ENCODE measurements around the gene ADAMTS2.

The ADAMTS2 gene

GRCh38 chr5:179183481-179183880, 161.8 kb downstream of the ADAMTS2 start:
- POLR2A ChIA-PET: no interaction called here
- CTCF ChIA-PET: interaction anchor here (1.0 kb wide), 1 partner anchor 485 kb away, joined by 3 read pairs; no protein-coding TSS in a partner anchor
- DNase-seq (ENCODE audit: extremely low spot score): no peak
- no peak for TF ChIP-seq ARNT (IDR thresholded peaks at IDR 0.05)
- no peak for TF ChIP-seq FOXM1 (IDR thresholded peaks at IDR 0.05; ENCODE audit: borderline replicate concordance)
- no peak for TF ChIP-seq CTBP1 (IDR thresholded peaks at IDR 0.05; ENCODE audit: borderline replicate concordance)
- TF ChIP-seq ELF4 (IDR thresholded peaks at IDR 0.05): no peak
- no peak for TF ChIP-seq TARDBP (IDR thresholded peaks at IDR 0.05)

DNA sequence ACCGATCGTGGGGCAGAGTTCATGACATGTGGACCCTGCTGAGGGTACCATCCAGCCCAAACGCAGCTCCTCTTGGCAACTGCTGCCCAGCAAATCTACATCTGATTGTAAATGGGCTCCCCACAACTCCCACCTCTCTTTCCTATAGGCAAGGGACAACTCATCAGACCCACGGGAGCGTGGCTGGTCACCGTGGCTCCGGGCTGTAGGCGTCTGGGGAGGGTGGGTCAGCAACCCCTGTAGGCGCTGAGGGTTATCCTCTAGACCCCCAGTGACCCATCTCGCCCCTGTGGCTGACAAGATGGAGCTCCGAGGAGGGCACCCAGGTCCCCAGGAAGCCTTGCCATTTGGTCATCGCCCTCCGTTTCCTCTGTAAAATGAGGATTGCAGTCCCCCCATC, 162.7 kb downstream of the ADAMTS2 start:
- ChIA-PET CTCF (interaction anchor here (1.0 kb wide), 1 partner anchor 486 kb away, joined by 3 read pairs; no protein-coding TSS in a partner anchor), POLR2A (no interaction called here)
- no peak for TF ChIP-seq FOXK2 (IDR thresholded peaks at IDR 0.05)
- TF ChIP-seq BHLHE40 (IDR thresholded peaks at IDR 0.05; ENCODE audit: borderline replicate concordance): no peak
- no peak for TF ChIP-seq ZNF384 (IDR thresholded peaks at IDR 0.05)
- TF ChIP-seq FOXA1 (IDR thresholded peaks at IDR 0.05): no peak
- DNase-seq (ENCODE audit: extremely low spot score): no peak

- ChIA-PET POLR2A (no interaction called here), CTCF (interaction anchor here (0.8 kb wide), 1 partner anchor 488 kb away, joined by 4 read pairs; no protein-coding TSS in a partner anchor)
- TF ChIP-seq NFRKB (IDR thresholded peaks at IDR 0.05) (no peak), SP1 (IDR thresholded peaks at IDR 0.05) (no peak), TARDBP (IDR thresholded peaks at IDR 0.05) (no peak), LEF1 (IDR thresholded peaks at IDR 0.05; ENCODE audit: borderline replicate concordance) (no peak), L3MBTL2 (conservative IDR thresholded peaks at IDR 0.05) (no peak), HDGF (IDR thresholded peaks at IDR 0.05; ENCODE audit: borderline replicate concordance) (no peak)
- TF ChIP-seq, protein P1, sequence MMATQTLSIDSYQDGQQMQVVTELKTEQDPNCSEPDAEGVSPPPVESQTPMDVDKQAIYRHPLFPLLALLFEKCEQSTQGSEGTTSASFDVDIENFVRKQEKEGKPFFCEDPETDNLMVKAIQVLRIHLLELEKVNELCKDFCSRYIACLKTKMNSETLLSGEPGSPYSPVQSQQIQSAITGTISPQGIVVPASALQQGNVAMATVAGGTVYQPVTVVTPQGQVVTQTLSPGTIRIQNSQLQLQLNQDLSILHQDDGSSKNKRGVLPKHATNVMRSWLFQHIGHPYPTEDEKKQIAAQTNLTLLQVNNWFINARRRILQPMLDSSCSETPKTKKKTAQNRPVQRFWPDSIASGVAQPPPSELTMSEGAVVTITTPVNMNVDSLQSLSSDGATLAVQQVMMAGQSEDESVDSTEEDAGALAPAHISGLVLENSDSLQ (IDR thresholded peaks at IDR 0.05): no peak
- DNase-seq (ENCODE audit: extremely low spot score): no peak
Observed at GRCh38 chr5:179181988-179182387, 163.3 kb downstream of the ADAMTS2 start.

DNA sequence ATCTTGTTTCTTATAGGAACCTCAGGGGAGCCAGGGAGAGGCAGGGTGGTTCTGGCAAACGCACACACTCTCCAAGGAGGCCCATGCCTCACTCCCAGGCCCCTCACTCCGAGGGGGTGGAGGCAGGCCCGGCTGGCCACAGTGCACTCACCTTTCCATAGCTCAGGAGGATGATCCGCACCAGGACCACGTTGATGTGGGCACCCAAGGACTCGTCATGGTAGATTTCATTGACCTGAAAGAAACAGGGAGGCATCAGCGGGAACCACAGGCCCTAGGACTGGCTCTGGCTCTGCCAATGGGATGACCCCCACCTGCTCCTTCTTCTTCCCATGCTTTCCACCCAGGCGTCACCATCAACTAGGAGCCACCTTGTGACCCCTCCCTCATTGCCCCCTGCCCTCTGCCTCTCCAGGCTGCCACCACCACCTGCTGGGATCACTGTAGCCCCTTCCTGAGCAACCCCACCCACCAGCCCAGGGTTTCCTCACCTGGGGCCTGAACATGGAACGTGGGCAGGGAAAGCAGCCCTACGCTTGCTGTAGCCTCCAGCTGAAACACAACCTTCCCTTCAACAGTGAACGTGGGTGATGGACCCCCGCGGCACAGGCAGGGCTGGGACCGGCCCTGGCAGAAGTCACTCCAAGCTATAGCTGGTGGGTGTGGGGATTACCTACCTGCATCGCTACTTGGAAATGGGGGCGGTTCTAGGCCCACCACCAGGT, 164.2 kb downstream of the ADAMTS2 start:
- CTCF ChIA-PET: interaction anchor here (0.8 kb wide), 1 partner anchor 489 kb away, joined by 4 read pairs; no protein-coding TSS in a partner anchor
- POLR2A ChIA-PET: no interaction called here
- no peak for DNase-seq (ENCODE audit: extremely low spot score)
- TF ChIP-seq ZNF384 (IDR thresholded peaks at IDR 0.05) (no peak), TARDBP (IDR thresholded peaks at IDR 0.05) (no peak), BHLHE40 (IDR thresholded peaks at IDR 0.05; ENCODE audit: borderline replicate concordance) (no peak), HDGF (IDR thresholded peaks at IDR 0.05; ENCODE audit: borderline replicate concordance) (no peak), SP1 (IDR thresholded peaks at IDR 0.05) (no peak), NFRKB (IDR thresholded peaks at IDR 0.05) (no peak), FOXK2 (IDR thresholded peaks at IDR 0.05) (no peak), FOXM1 (IDR thresholded peaks at IDR 0.05; ENCODE audit: borderline replicate concordance) (no peak), ELF4 (IDR thresholded peaks at IDR 0.05) (no peak), FOXA1 (IDR thresholded peaks at IDR 0.05) (no peak), L3MBTL2 (conservative IDR thresholded peaks at IDR 0.05) (no peak), ARNT (IDR thresholded peaks at IDR 0.05) (no peak), LEF1 (IDR thresholded peaks at IDR 0.05; ENCODE audit: borderline replicate concordance) (no peak), SUZ12 (IDR thresholded peaks at IDR 0.05) (no peak), CTBP1 (IDR thresholded peaks at IDR 0.05; ENCODE audit: borderline replicate concordance) (no peak)
- TF ChIP-seq, protein P1 (IDR thresholded peaks at IDR 0.05): no peak

DNA sequence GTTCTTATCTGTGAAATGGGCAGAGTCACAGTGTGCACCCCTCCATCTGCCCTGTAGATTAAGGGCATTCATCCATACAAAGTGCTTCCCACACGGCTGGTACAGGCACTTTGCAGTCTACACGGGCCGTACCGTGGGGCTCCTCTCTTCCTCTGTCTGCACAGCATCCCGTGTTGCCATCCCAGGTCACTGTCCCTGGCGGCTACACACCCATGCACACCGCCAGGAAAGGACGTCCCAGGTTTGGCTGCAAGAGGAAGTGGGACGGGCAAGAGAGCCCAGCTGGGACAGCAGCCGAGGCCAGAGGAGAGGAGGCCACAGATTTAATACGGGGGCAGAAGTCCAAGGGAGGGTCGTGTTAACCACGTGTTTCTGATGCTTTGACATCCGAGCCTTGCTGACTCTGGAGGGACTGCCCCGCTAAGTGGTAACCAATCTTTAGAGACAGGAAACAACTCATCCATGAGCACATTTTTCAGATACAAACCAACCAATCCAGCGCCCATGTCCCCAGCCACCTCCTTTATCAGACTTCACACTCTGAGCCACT, 165.1 kb downstream of the ADAMTS2 start:
- ChIA-PET POLR2A (no interaction called here), CTCF (no interaction called here)
- no peak for TF ChIP-seq HDGF (IDR thresholded peaks at IDR 0.05; ENCODE audit: borderline replicate concordance)
- TF ChIP-seq L3MBTL2 (conservative IDR thresholded peaks at IDR 0.05): no peak
- TF ChIP-seq FOXK2 (IDR thresholded peaks at IDR 0.05): no peak
- TF ChIP-seq, protein P1 (IDR thresholded peaks at IDR 0.05): no peak
- no peak for TF ChIP-seq SUZ12 (IDR thresholded peaks at IDR 0.05)
- TF ChIP-seq NFRKB (IDR thresholded peaks at IDR 0.05): no peak
- TF ChIP-seq CTBP1 (IDR thresholded peaks at IDR 0.05; ENCODE audit: borderline replicate concordance): no peak
- no peak for TF ChIP-seq ZNF384 (IDR thresholded peaks at IDR 0.05)
- no peak for TF ChIP-seq SP1 (IDR thresholded peaks at IDR 0.05)
- TF ChIP-seq FOXA1 (IDR thresholded peaks at IDR 0.05): no peak
- DNase-seq (ENCODE audit: extremely low spot score): no peak

GRCh38 chr5:179177711-179178575, 167.3 kb downstream of the ADAMTS2 start:
- DNase-seq (ENCODE audit: extremely low spot score): no peak
- CTCF ChIA-PET: interaction anchor here (1.2 kb wide), 1 partner anchor 10 kb away, joined by 5 read pairs; no protein-coding TSS in a partner anchor
- POLR2A ChIA-PET: no interaction called here
- TF ChIP-seq FOXM1 (IDR thresholded peaks at IDR 0.05; ENCODE audit: borderline replicate concordance): no peak
- TF ChIP-seq SUZ12 (IDR thresholded peaks at IDR 0.05): no peak
- TF ChIP-seq, protein P1 (IDR thresholded peaks at IDR 0.05): no peak
- TF ChIP-seq ARNT (IDR thresholded peaks at IDR 0.05): no peak
- TF ChIP-seq L3MBTL2 (conservative IDR thresholded peaks at IDR 0.05): no peak
- no peak for TF ChIP-seq NFRKB (IDR thresholded peaks at IDR 0.05)
- no peak for TF ChIP-seq TARDBP (IDR thresholded peaks at IDR 0.05)
- TF ChIP-seq ZNF384 (IDR thresholded peaks at IDR 0.05): no peak
- TF ChIP-seq LEF1 (IDR thresholded peaks at IDR 0.05; ENCODE audit: borderline replicate concordance): no peak
- no peak for TF ChIP-seq BHLHE40 (IDR thresholded peaks at IDR 0.05; ENCODE audit: borderline replicate concordance)
- no peak for TF ChIP-seq ELF4 (IDR thresholded peaks at IDR 0.05)
- no peak for TF ChIP-seq HDGF (IDR thresholded peaks at IDR 0.05; ENCODE audit: borderline replicate concordance)
- TF ChIP-seq SP1 (IDR thresholded peaks at IDR 0.05): no peak
- no peak for TF ChIP-seq CTBP1 (IDR thresholded peaks at IDR 0.05; ENCODE audit: borderline replicate concordance)
- no peak for TF ChIP-seq FOXK2 (IDR thresholded peaks at IDR 0.05)
